ENCODE results near the gene ASTN2.

- TF ChIP-seq EZH2 (IDR thresholded peaks at IDR 0.05; ENCODE audit: insufficient read depth, poor library complexity, severe bottlenecking) (no peak), EZH2phosphoT487 (IDR thresholded peaks at IDR 0.05; ENCODE audit: insufficient read depth, low read depth) (no peak)
Measured at GRCh38 chr9:116857321-116857720, 557.5 kb downstream of the ASTN2 start.

Data from GM23248 (cell line).